Heart left ventricle (tissue), 13 donors: Measurements from ENCODE around the gene TTC3.

Experiments used
- CTCF ChIP-seq, 12 donors: fragments of 200-600 bp; sonication (generic) in 4 of 12; IDR thresholded peaks; one replicate each; pipeline versions ENCODE4 v1.5.0 to v1.8.0; 2018 to 2022; ENCODE audit warnings: antibody characterized with exemption in 12 of 12, mild to moderate bottlenecking in 5 of 12
- POLR2A ChIP-seq, 2 donors: fragments of 450-650 bp; IDR thresholded peaks; one replicate each; pipeline ENCODE4 v1.6.1; 2017; ENCODE audit warnings: antibody characterized with exemption in 2 of 2, mild to moderate bottlenecking in 2 of 2, moderate library complexity in 2 of 2
- donor health status: ischemic (EF 13 %, LVEDD 7.1; RV severe dilation, severe dysfunction).
- donor health status: DM: no; HTN: yes; CAD: no.
- donor health status: DM: no; HTN: no; CAD: no.
- donor health status: ischemic (EF 25% LVEDD 6.9; RV normal size, moderate dysfunction).
- donor health status: ischemic (EF 25% LVEDD 5.7; RV mildly dilated, moderate dysfunction).
- donor health status: ischemic (EF 35%, LVEDD 5.7; RV mildly dilated, moderate dysfunction).
- donor health status: nonischemic (EF 11% LVEDD 7.7; RV severe dilation, severe dysfunction).
- donor health status: DM: yes; HTN: yes; CAD: no.
- donor health status: PGD.
- donor health status: ischemic (EF 29% LVEDD 5.4; RV normal size, mild dysfunction).
- donor health status: nonischemic (EF 23%, LVEDD 6.1; RV moderate dilation, normal function).

DNA sequence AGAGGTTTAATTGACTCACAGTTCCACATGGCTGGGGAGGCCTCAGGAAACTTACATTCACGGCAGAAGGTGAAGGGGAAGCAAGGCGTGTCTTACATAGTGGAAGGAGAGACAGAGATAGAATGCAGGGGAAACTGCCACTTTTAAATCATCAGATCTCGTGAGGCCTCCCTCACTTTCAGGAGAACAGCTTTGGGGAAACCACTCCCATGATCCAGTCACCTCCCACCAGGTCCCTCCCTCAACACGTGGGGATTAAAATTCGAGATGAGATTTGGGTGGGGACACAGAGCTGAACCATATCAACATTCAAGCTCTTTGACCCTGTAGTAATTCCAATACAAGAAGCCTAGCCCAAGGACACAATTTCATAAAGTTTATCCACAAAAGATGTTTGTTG is 13.9 kb upstream of the TTC3 start:
- no peak for TF ChIP-seq CTCF (IDR thresholded peaks at IDR 0.05)
- TF ChIP-seq POLR2A (IDR thresholded peaks at IDR 0.05) = no peak
